ENCODE data around the gene GRK3.

Gene GRK3

GRCh38 chr22:25630447-25630846, 66.0 kb downstream of the GRK3 start:
- Histone ChIP-seq H3K4me2 (no peak overlapping the region), H3K27ac (no peak overlapping the region), H3K27me3 (no peaks in the 10 kb centered on the region), H3K9ac (no peak overlapping the region), H3K4me1 (peaks cover 16 to 33% (median 21%) of the 10 kb centered on the region in 10 experiments), H3K4me3 (no peak overlapping the region), H3K36me3 (peaks cover 0 to 13% (median 0%) of the 10 kb centered on the region in 11 experiments; a peak in 4 of 22 replicates), H3K9me3 (replicated peaks in 1 of 11) (no peaks in the 10 kb centered on the region), H4K20me1 (peaks cover 9 to 92% (median 33%) of the 10 kb centered on the region in 11 experiments; a peak in 14 of 22 replicates)
- TF ChIP-seq Cebpa-rat (IDR thresholded peaks at IDR 0.05), result no peak

GRCh38 chr22:25636323-25636722, 71.8 kb downstream of the GRK3 start:
- Histone ChIP-seq H3K27ac (no peak overlapping the region), H3K36me3 (peaks cover 16 to 45% (median 27%) of the 10 kb centered on the region in 11 experiments), H3K4me3 (no peak overlapping the region), H3K4me1 (no peaks in the 10 kb centered on the region), H3K9me3 (replicated peaks in 1 of 11) (peaks cover 19 to 38% (median 28%) of the 10 kb centered on the region in 11 experiments; a peak in 21 of 22 replicates), H3K27me3 (no peaks in the 10 kb centered on the region), H3K9ac (no peak overlapping the region), H3K4me2 (no peak overlapping the region), H4K20me1 (peaks cover 0 to 60% (median 8%) of the 10 kb centered on the region in 11 experiments; a peak in 7 of 22 replicates)
- TF ChIP-seq Cebpa-rat (IDR thresholded peaks at IDR 0.05), result no peak

GRCh38 chr22:25637032-25637431, 72.6 kb downstream of the GRK3 start:
- no peaks in the 10 kb centered on the region for H3K4me1 ChIP-seq
- no peak overlapping the region for H3K4me2 ChIP-seq
- peaks cover 19 to 42% (median 28%) of the 10 kb centered on the region in 11 experiments; a peak in 21 of 22 replicates for H3K9me3 ChIP-seq (replicated peaks in 1 of 11)
- peaks cover 0 to 55% (median 5%) of the 10 kb centered on the region in 11 experiments; a peak in 5 of 22 replicates for H4K20me1 ChIP-seq
- TF ChIP-seq Cebpa-rat (IDR thresholded peaks at IDR 0.05), result no peak
- H3K9ac ChIP-seq, result no peak overlapping the region
- H3K27me3 ChIP-seq, result no peaks in the 10 kb centered on the region
- H3K36me3 ChIP-seq, result peaks cover 16 to 45% (median 28%) of the 10 kb centered on the region in 11 experiments
- H3K4me3 ChIP-seq, result no peak overlapping the region
- no peak overlapping the region for H3K27ac ChIP-seq

- peaks cover 19 to 42% (median 28%) of the 10 kb centered on the region in 11 experiments; a peak in 21 of 22 replicates for H3K9me3 ChIP-seq (replicated peaks in 1 of 11)
- no peak for TF ChIP-seq Cebpa-rat (IDR thresholded peaks at IDR 0.05)
- no peak overlapping the region for H3K4me2 ChIP-seq
- peaks cover 0 to 52% (median 5%) of the 10 kb centered on the region in 11 experiments; a peak in 4 of 22 replicates for H4K20me1 ChIP-seq
- H3K9ac ChIP-seq, result no peak overlapping the region
- H3K4me1 ChIP-seq, result 0 out of 20 replicates have a peak, but pooled peaks cover 0 to 2% (median 0%) of the 10 kb centered on the region in 10 experiments
- no peak overlapping the region for H3K27ac ChIP-seq
- H3K36me3 ChIP-seq, result peaks cover 16 to 49% (median 31%) of the 10 kb centered on the region in 11 experiments
- H3K27me3 ChIP-seq, result no peaks in the 10 kb centered on the region
- no peak overlapping the region for H3K4me3 ChIP-seq
Observed at GRCh38 chr22:25637672-25638071, 73.2 kb downstream of the GRK3 start.

- no peak overlapping the region for H3K27ac ChIP-seq
- no peak for TF ChIP-seq Cebpa-rat (IDR thresholded peaks at IDR 0.05)
- H3K4me2 ChIP-seq, result no peak overlapping the region
- H3K9me3 ChIP-seq (replicated peaks in 1 of 11), result peaks cover 19 to 42% (median 28%) of the 10 kb centered on the region in 11 experiments; a peak in 21 of 22 replicates
- no peak overlapping the region for H3K9ac ChIP-seq
- H4K20me1 ChIP-seq, result peaks cover 0 to 50% (median 5%) of the 10 kb centered on the region in 11 experiments; a peak in 4 of 22 replicates
- H3K27me3 ChIP-seq, result no peaks in the 10 kb centered on the region
- peaks cover 16 to 58% (median 34%) of the 10 kb centered on the region in 11 experiments for H3K36me3 ChIP-seq
- H3K4me1 ChIP-seq, result peaks cover 0 to 11% (median 7%) of the 10 kb centered on the region in 10 experiments; a peak in 13 of 20 replicates
- H3K4me3 ChIP-seq, result no peak overlapping the region
Observed at GRCh38 chr22:25638638-25639037, 74.2 kb downstream of the GRK3 start.

GRCh38 chr22:25641650-25642049, 77.2 kb downstream of the GRK3 start:
- H3K27me3 ChIP-seq, result no peaks in the 10 kb centered on the region
- H3K9me3 ChIP-seq (replicated peaks in 1 of 11), result peaks cover 19 to 42% (median 28%) of the 10 kb centered on the region in 11 experiments; a peak in 21 of 22 replicates
- no peak for TF ChIP-seq Cebpa-rat (IDR thresholded peaks at IDR 0.05)
- peaks cover 16 to 81% (median 36%) of the 10 kb centered on the region in 11 experiments for H3K36me3 ChIP-seq
- H3K4me2 ChIP-seq, result no peak overlapping the region
- no peak overlapping the region for H3K9ac ChIP-seq
- peaks cover 0 to 30% (median 0%) of the 10 kb centered on the region in 11 experiments; a peak in 3 of 22 replicates for H4K20me1 ChIP-seq
- H3K4me3 ChIP-seq, result no peak overlapping the region
- peaks cover 0 to 16% (median 9%) of the 10 kb centered on the region in 10 experiments; a peak in 13 of 20 replicates for H3K4me1 ChIP-seq
- H3K27ac ChIP-seq, result no peak overlapping the region

- Histone ChIP-seq H3K27ac (no peak overlapping the region), H3K4me3 (no peak overlapping the region), H3K9ac (no peak overlapping the region), H3K4me2 (peak overlapping the region in 5 of 11 experiments; percentile 1 to 36 (median 24); a peak in 7 of 22 replicates), H4K20me1 (peaks cover 0 to 17% (median 0%) of the 10 kb centered on the region in 11 experiments; a peak in 3 of 22 replicates), H3K9me3 (replicated peaks in 1 of 11) (peaks cover 10 to 28% (median 19%) of the 10 kb centered on the region in 11 experiments; a peak in 21 of 22 replicates), H3K27me3 (no peaks in the 10 kb centered on the region), H3K4me1 (peaks cover 0 to 16% (median 9%) of the 10 kb centered on the region in 10 experiments; a peak in 13 of 20 replicates), H3K36me3 (peaks cover 5 to 78% (median 24%) of the 10 kb centered on the region in 11 experiments)
- no peak for TF ChIP-seq Cebpa-rat (IDR thresholded peaks at IDR 0.05)
Observed at GRCh38 chr22:25643232-25644000, 78.9 kb downstream of the GRK3 start.

GRCh38 chr22:25644122-25644521, 79.6 kb downstream of the GRK3 start:
- H3K4me3 ChIP-seq, result no peak overlapping the region
- no peak overlapping the region for H3K9ac ChIP-seq
- TF ChIP-seq Cebpa-rat (IDR thresholded peaks at IDR 0.05), result no peak
- H3K27me3 ChIP-seq, result no peaks in the 10 kb centered on the region
- peaks cover 5 to 21% (median 12%) of the 10 kb centered on the region in 11 experiments; a peak in 16 of 22 replicates for H3K9me3 ChIP-seq (replicated peaks in 1 of 11)
- H3K4me1 ChIP-seq, result peaks cover 0 to 16% (median 9%) of the 10 kb centered on the region in 10 experiments; a peak in 13 of 20 replicates
- H3K27ac ChIP-seq, result no peak overlapping the region
- peaks cover 0 to 23% (median 0%) of the 10 kb centered on the region in 11 experiments; a peak in 3 of 22 replicates for H4K20me1 ChIP-seq
- no peak overlapping the region for H3K4me2 ChIP-seq
- H3K36me3 ChIP-seq, result peaks cover 0 to 78% (median 22%) of the 10 kb centered on the region in 11 experiments; a peak in 17 of 22 replicates

- Histone ChIP-seq H3K4me1 (peaks cover 1 to 16% (median 9%) of the 10 kb centered on the region in 10 experiments; a peak in 17 of 20 replicates), H3K27ac (no peak overlapping the region), H3K27me3 (no peaks in the 10 kb centered on the region), H4K20me1 (peaks cover 0 to 25% (median 0%) of the 10 kb centered on the region in 11 experiments; a peak in 3 of 22 replicates), H3K9ac (no peak overlapping the region), H3K4me2 (no peak overlapping the region), H3K9me3 (replicated peaks in 1 of 11) (peaks cover 0 to 9% (median under 1%) of the 10 kb centered on the region in 11 experiments; a peak in 8 of 22 replicates), H3K36me3 (peaks cover 0 to 73% (median 17%) of the 10 kb centered on the region in 11 experiments; a peak in 15 of 22 replicates), H3K4me3 (no peak overlapping the region)
- no peak for TF ChIP-seq Cebpa-rat (IDR thresholded peaks at IDR 0.05)
Observed at GRCh38 chr22:25645266-25645665, 80.8 kb downstream of the GRK3 start.

All from BLaER1 treated with 17β-estradiol and CSF1 and Interleukin-3, amounts not matched to agents 10 nM and 100 nM (cell line).